Activated CD8-positive, alpha-beta memory T cell treated with anti-CD3 and anti-CD28 coated beads, Interleukin-2, amount 50 U/mL, for 24 hours (primary cell): ENCODE data around the gene LAGE3.

ENCODE experiments used
- DNase-seq: peaks from one replicate; pipeline ENCODE4 v3.0.0-alpha.2; 2020; ENCODE audit errors: extremely low read depth

Gene LAGE3

GRCh38 chrX:154478728-154479622 lies at the start of gene LAGE3:
Gene LAGE3, minus strand, starts transcription at chrX:154479281. Its CDS starts 366 bp downstream, at chrX:154478915.
- DNase-seq: peak; percentile 76

- no peak for DNase-seq
These were observed 48.0 kb upstream of the LAGE3 start for GRCh38 chrX:154526901-154527675.

- no peak for DNase-seq
These were observed 46.8 kb upstream of the LAGE3 start for GRCh38 chrX:154525606-154526490.

GRCh38 chrX:154519389-154519788 lies 40.3 kb upstream of the LAGE3 start:
- no peak for DNase-seq

- DNase-seq: no peak
These were observed 38.2 kb upstream of the LAGE3 start for GRCh38 chrX:154517101-154517781.

GRCh38 chrX:154516656-154517100 lies 37.6 kb upstream of the LAGE3 start:
- DNase-seq: no peak

- DNase-seq: peak; percentile 75
These were observed 37.0 kb upstream of the LAGE3 start, which contains the start of gene FAM3A for GRCh38 chrX:154515966-154516655. Gene FAM3A, minus strand, starts transcription at chrX:154516232. Its CDS starts 460 bp downstream, at chrX:154515772.

- no peak for DNase-seq
These were observed 36.2 kb upstream of the LAGE3 start for GRCh38 chrX:154515090-154515965.

GRCh38 chrX:154513716-154514115 lies 34.6 kb upstream of the LAGE3 start:
- no peak for DNase-seq

GRCh38 chrX:154512879-154513553 lies 33.9 kb upstream of the LAGE3 start:
- no peak for DNase-seq

- DNase-seq: no peak
These were observed 32.7 kb upstream of the LAGE3 start for GRCh38 chrX:154511761-154512160.

GRCh38 chrX:154509455-154509854 lies 30.4 kb upstream of the LAGE3 start:
- no peak for DNase-seq

- DNase-seq: no peak
These were observed 29.3 kb upstream of the LAGE3 start for GRCh38 chrX:154508384-154508745.

- DNase-seq: no peak
These were observed 28.7 kb upstream of the LAGE3 start for GRCh38 chrX:154507673-154508383.

GRCh38 chrX:154506483-154507332 lies 27.6 kb upstream of the LAGE3 start:
- DNase-seq: no peak

- no peak for DNase-seq
These were observed 26.7 kb upstream of the LAGE3 start for GRCh38 chrX:154505734-154506133.

- no peak for DNase-seq
These were observed 23.9 kb upstream of the LAGE3 start for GRCh38 chrX:154502989-154503388.
